ENCODE data around the gene CACNB4.

CACNB4 gene

DNA sequence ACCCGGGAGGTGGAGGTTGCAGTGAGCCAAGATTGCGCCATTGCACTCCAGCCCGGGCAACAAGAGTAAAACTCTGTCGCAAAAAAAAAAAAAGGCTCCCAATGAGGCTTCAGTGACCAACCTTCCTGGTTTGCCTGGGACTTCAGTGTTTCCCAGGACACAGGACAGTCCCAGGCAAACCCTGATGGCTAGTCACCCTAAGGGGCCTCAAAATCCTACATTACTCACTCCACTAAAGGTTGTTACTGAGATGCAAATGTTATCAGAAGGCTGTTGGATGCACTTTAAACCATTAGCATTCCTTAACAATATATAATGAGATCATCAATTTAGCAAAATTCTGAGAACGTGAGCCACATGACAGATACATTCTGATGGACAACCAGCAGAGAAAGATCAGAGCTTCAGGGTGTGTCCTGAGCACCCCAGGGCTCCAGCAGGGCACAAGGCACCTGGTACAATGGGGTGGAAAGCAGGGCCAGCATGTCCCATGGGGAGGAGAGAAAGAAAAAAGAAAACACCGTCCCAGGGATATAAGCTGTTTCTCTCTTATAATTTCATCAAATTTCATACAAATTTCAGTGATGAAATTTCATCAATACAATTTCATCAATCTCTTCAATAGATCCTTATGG is 152.5 kb downstream of the CACNB4 start:
- Histone ChIP-seq H3K27me3 (ENCODE audit: insufficient read depth, poor library complexity, severe bottlenecking) (no peaks in the 10 kb centered on the region), H3K4me3 (replicated peaks; ENCODE audit: insufficient read depth, low read length) (no peak overlapping the region), H3K27ac (replicated peaks) (no peak overlapping the region)
- TF ChIP-seq SPI1 (IDR thresholded peaks at IDR 0.05; ENCODE audit: borderline replicate concordance, low read depth) (no peak), GABPA (IDR thresholded peaks at IDR 0.05; ENCODE audit: low read depth) (no peak), POLR2AphosphoS5 (IDR thresholded peaks at IDR 0.05; ENCODE audit: low read depth) (no peak)
- TF ChIP-seq, protein P1, sequence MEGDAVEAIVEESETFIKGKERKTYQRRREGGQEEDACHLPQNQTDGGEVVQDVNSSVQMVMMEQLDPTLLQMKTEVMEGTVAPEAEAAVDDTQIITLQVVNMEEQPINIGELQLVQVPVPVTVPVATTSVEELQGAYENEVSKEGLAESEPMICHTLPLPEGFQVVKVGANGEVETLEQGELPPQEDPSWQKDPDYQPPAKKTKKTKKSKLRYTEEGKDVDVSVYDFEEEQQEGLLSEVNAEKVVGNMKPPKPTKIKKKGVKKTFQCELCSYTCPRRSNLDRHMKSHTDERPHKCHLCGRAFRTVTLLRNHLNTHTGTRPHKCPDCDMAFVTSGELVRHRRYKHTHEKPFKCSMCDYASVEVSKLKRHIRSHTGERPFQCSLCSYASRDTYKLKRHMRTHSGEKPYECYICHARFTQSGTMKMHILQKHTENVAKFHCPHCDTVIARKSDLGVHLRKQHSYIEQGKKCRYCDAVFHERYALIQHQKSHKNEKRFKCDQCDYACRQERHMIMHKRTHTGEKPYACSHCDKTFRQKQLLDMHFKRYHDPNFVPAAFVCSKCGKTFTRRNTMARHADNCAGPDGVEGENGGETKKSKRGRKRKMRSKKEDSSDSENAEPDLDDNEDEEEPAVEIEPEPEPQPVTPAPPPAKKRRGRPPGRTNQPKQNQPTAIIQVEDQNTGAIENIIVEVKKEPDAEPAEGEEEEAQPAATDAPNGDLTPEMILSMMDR (IDR thresholded peaks at IDR 0.05; ENCODE audit: insufficient read depth, low read length): no peak
- TF ChIP-seq, protein P2, sequence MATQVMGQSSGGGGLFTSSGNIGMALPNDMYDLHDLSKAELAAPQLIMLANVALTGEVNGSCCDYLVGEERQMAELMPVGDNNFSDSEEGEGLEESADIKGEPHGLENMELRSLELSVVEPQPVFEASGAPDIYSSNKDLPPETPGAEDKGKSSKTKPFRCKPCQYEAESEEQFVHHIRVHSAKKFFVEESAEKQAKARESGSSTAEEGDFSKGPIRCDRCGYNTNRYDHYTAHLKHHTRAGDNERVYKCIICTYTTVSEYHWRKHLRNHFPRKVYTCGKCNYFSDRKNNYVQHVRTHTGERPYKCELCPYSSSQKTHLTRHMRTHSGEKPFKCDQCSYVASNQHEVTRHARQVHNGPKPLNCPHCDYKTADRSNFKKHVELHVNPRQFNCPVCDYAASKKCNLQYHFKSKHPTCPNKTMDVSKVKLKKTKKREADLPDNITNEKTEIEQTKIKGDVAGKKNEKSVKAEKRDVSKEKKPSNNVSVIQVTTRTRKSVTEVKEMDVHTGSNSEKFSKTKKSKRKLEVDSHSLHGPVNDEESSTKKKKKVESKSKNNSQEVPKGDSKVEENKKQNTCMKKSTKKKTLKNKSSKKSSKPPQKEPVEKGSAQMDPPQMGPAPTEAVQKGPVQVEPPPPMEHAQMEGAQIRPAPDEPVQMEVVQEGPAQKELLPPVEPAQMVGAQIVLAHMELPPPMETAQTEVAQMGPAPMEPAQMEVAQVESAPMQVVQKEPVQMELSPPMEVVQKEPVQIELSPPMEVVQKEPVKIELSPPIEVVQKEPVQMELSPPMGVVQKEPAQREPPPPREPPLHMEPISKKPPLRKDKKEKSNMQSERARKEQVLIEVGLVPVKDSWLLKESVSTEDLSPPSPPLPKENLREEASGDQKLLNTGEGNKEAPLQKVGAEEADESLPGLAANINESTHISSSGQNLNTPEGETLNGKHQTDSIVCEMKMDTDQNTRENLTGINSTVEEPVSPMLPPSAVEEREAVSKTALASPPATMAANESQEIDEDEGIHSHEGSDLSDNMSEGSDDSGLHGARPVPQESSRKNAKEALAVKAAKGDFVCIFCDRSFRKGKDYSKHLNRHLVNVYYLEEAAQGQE (IDR thresholded peaks at IDR 0.05; ENCODE audit: insufficient replicate concordance, low read depth): no peak
- no peak for DNase-seq (ENCODE audit: low read depth in 1 of 2, low spot score in 1 of 2)

- TF ChIP-seq POLR2AphosphoS5 (IDR thresholded peaks at IDR 0.05; ENCODE audit: low read depth): no peak
- TF ChIP-seq, protein P2 (IDR thresholded peaks at IDR 0.05; ENCODE audit: insufficient replicate concordance, low read depth): no peak
- no peak for TF ChIP-seq SPI1 (IDR thresholded peaks at IDR 0.05; ENCODE audit: borderline replicate concordance, low read depth)
- TF ChIP-seq, protein P1 (IDR thresholded peaks at IDR 0.05; ENCODE audit: insufficient read depth, low read length): no peak
- TF ChIP-seq GABPA (IDR thresholded peaks at IDR 0.05; ENCODE audit: low read depth): no peak
- Histone ChIP-seq H3K27me3 (ENCODE audit: insufficient read depth, poor library complexity, severe bottlenecking) (no peaks in the 10 kb centered on the region), H3K27ac (replicated peaks) (no peak overlapping the region), H3K4me3 (replicated peaks; ENCODE audit: insufficient read depth, low read length) (no peak overlapping the region)
- DNase-seq (ENCODE audit: low read depth in 1 of 2, low spot score in 1 of 2): no peak
These were observed 153.2 kb downstream of the CACNB4 start for GRCh38 chr2:151945602-151946001.

DNA sequence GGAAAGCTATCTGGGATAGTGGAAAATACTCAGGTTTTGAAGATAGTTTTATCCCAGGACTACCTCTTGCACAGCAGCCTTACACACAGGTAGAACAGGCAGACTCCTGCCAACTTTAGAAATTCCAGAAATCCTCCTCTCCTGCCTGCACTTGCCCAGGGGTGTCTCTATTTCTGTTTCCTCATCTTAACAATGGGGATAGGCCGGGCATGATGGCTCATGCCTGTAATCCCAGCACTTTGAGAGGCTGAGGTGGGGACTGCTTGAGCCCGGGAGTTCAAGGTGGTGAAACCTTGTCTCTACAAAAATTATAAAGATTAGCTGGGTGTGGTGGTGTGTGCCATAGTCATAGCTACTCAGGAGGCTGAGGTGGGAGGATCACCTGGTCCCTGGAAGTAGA is 153.7 kb downstream of the CACNB4 start:
- TF ChIP-seq POLR2AphosphoS5 (IDR thresholded peaks at IDR 0.05; ENCODE audit: low read depth): no peak
- TF ChIP-seq, protein P1 (IDR thresholded peaks at IDR 0.05; ENCODE audit: insufficient read depth, low read length): no peak
- no peak for DNase-seq (ENCODE audit: low read depth in 1 of 2, low spot score in 1 of 2)
- Histone ChIP-seq H3K27me3 (ENCODE audit: insufficient read depth, poor library complexity, severe bottlenecking) (no peaks in the 10 kb centered on the region), H3K27ac (replicated peaks) (no peak overlapping the region), H3K4me3 (replicated peaks; ENCODE audit: insufficient read depth, low read length) (no peak overlapping the region)

- no peak for DNase-seq (ENCODE audit: low read depth in 1 of 2, low spot score in 1 of 2)
- TF ChIP-seq, protein P2 (IDR thresholded peaks at IDR 0.05; ENCODE audit: insufficient replicate concordance, low read depth): no peak
- TF ChIP-seq, protein P1 (IDR thresholded peaks at IDR 0.05; ENCODE audit: insufficient read depth, low read length): no peak
- TF ChIP-seq GABPA (IDR thresholded peaks at IDR 0.05; ENCODE audit: low read depth): no peak
- no peak for TF ChIP-seq SPI1 (IDR thresholded peaks at IDR 0.05; ENCODE audit: borderline replicate concordance, low read depth)
- TF ChIP-seq POLR2AphosphoS5 (IDR thresholded peaks at IDR 0.05; ENCODE audit: low read depth): no peak
- Histone ChIP-seq H3K27me3 (ENCODE audit: insufficient read depth, poor library complexity, severe bottlenecking) (no peaks in the 10 kb centered on the region), H3K27ac (replicated peaks) (no peak overlapping the region), H3K4me3 (replicated peaks; ENCODE audit: insufficient read depth, low read length) (no peak overlapping the region)
These were observed 155.4 kb downstream of the CACNB4 start for GRCh38 chr2:151943461-151943860.
